Tibial nerve (tissue), 4 donors: ENCODE measurements around the gene CCDC92. TPM values are rescaled to one million over a fixed set of nuclear protein-coding genes. Genes with fewer than 3 reads are reported as not detected.

Experiments
- DNase-seq, 2 donors: peaks; one replicate each; pipeline ENCODE4 v3.0.0-alpha.2; 2019; ENCODE audit warnings: low spot score in 2 of 2
- H3K27ac ChIP-seq, 4 donors: fragments of 200-600 bp; sonication (generic) in 3 of 4; one replicate each; pipeline ENCODE4 v1.5.1; 2017 to 2019; ENCODE audit warnings: mild to moderate bottlenecking in 1 of 4
- H3K27me3 ChIP-seq, 2 donors: fragments of 200-600 bp; sonication (generic) in 1 of 2; one replicate each; pipeline versions ENCODE4 v1.5.1 to v1.6.0; 2017 to 2019
- H3K36me3 ChIP-seq, 3 donors: fragments of 200-600 bp; sonication (generic); one replicate each; pipeline ENCODE4 v1.5.1; 2018 to 2019
- H3K4me1 ChIP-seq, 4 donors: fragments of 200-600 bp; sonication (generic) in 3 of 4; one replicate each; pipeline ENCODE4 v1.5.1; 2017 to 2019
- H3K4me3 ChIP-seq, 4 donors: fragments of 200-600 bp; sonication (generic) in 3 of 4; one replicate each; pipeline ENCODE4 v1.5.1; 2017 to 2019; ENCODE audit warnings: mild to moderate bottlenecking in 1 of 4, moderate library complexity in 1 of 4
- H3K9me3 ChIP-seq, 4 donors: fragments of 200-600 bp; sonication (generic) in 3 of 4; one replicate each; pipeline ENCODE4 v1.5.1; 2017 to 2019
- CTCF ChIP-seq, 5 experiments: fragments of 200-600 bp in 3 of 5; fragments of 450-650 bp in 2 of 5; sonication (generic) in 3 of 5; IDR thresholded peaks; one replicate each; pipeline ENCODE4 v1.5.1; 2016 to 2019; ENCODE audit warnings: antibody characterized with exemption in 5 of 5, mild to moderate bottlenecking in 3 of 5, moderate library complexity in 2 of 5
- EP300 ChIP-seq, 2 donors: sonication (generic); formaldehyde crosslinking; IDR thresholded peaks; one replicate each; pipeline ENCODE4 v1.6.1; 2017; ENCODE audit warnings: antibody characterized with exemption in 2 of 2, mild to moderate bottlenecking in 1 of 2
- POLR2A ChIP-seq, 2 donors: fragments of 450-650 bp; IDR thresholded peaks; one replicate each; pipeline ENCODE4 v1.6.1; 2017; ENCODE audit warnings: antibody characterized with exemption in 2 of 2, mild to moderate bottlenecking in 2 of 2, moderate library complexity in 2 of 2
- WGBS, 2 donors: methylation state at CpG; one replicate each; pipeline ENCODE4 v1.1.5; 2018; 5-methylcytosine and 5-hydroxymethylcytosine counted together
- total RNA-seq, 4 donors: library from RNA; depleted of rRNA; stranded (reverse); fragments of >200 nt; gene quantifications; one replicate each; pipeline ENCODE4 v1.1.0, GENCODE V29; 2016

Gene CCDC92
- total RNA-seq, 4 donors from 2014 or later, result 41.0 to 46.8 (median 42.6) TPM

GRCh38 chr12:123939716-123940626 is 32.7 kb downstream of the CCDC92 start:
- no peak for DNase-seq
- Histone ChIP-seq H3K27ac (no peak overlapping the region), H3K9me3 (no peaks in the 10 kb centered on the region), H3K4me3 (no peak overlapping the region), H3K4me1 (peaks cover 0 to 16% (median 0%) of the 10 kb centered on the region in 4 donors), H3K27me3 (no peaks in the 10 kb centered on the region), H3K36me3 (peaks cover 0 to 94% (median 4%) of the 10 kb centered on the region in 3 donors)
- WGBS, 2 donors, result 88 to 93% methylated on average over 15 of the region's 16 CpGs
- no peak for TF ChIP-seq EP300 (IDR thresholded peaks at IDR 0.05)
- no peak for TF ChIP-seq POLR2A (IDR thresholded peaks at IDR 0.05)
- no peak for TF ChIP-seq CTCF (IDR thresholded peaks at IDR 0.05)

GRCh38 chr12:123938679-123939480 is 33.8 kb downstream of the CCDC92 start:
- no peak for TF ChIP-seq CTCF (IDR thresholded peaks at IDR 0.05)
- no peak for TF ChIP-seq EP300 (IDR thresholded peaks at IDR 0.05)
- no peak overlapping the region for H3K27ac ChIP-seq
- no peak overlapping the region for H3K4me3 ChIP-seq
- peaks cover 0 to 15% (median 0%) of the 10 kb centered on the region in 4 donors for H3K4me1 ChIP-seq
- DNase-seq, result no peak
- WGBS, 2 donors, result 81 to 85% methylated on average over 16 of the region's 16 CpGs
- H3K27me3 ChIP-seq, result no peaks in the 10 kb centered on the region
- H3K36me3 ChIP-seq, result peaks cover 0 to 95% (median 4%) of the 10 kb centered on the region in 3 donors
- no peaks in the 10 kb centered on the region for H3K9me3 ChIP-seq

- H3K4me1 ChIP-seq, result peaks cover 0 to 6% (median 0%) of the 10 kb centered on the region in 4 donors
Observed at GRCh38 chr12:123937707-123938591, 34.7 kb downstream of the CCDC92 start.

More at GRCh38 chr12:123937707-123938591, 34.7 kb downstream of the CCDC92 start:
- Histone ChIP-seq H3K27ac (no peak overlapping the region), H3K36me3 (peaks cover 0 to 88% (median 4%) of the 10 kb centered on the region in 3 donors), H3K4me3 (no peak overlapping the region), H3K27me3 (no peaks in the 10 kb centered on the region), H3K9me3 (no peaks in the 10 kb centered on the region)
- no peak for DNase-seq
- no peak for TF ChIP-seq CTCF (IDR thresholded peaks at IDR 0.05)
- no peak for TF ChIP-seq EP300 (IDR thresholded peaks at IDR 0.05)
- TF ChIP-seq POLR2A (IDR thresholded peaks at IDR 0.05), result no peak
- WGBS, 2 donors, result 71 to 73% methylated on average over 16 of the region's 16 CpGs
